GM18858 (cell line): Measurements from ENCODE around the gene POLE.

Experiments used
- ATAC-seq: cut with Tn5 transposase; IDR thresholded peaks from one replicate; pipeline ENCODE4 v1.9.1; 2021; ENCODE audit not compliant: unreplicated experiment

The POLE gene

GRCh38 chr12:132582582-132583410, 104.3 kb downstream of the POLE start:
- no peak for ATAC-seq

DNA sequence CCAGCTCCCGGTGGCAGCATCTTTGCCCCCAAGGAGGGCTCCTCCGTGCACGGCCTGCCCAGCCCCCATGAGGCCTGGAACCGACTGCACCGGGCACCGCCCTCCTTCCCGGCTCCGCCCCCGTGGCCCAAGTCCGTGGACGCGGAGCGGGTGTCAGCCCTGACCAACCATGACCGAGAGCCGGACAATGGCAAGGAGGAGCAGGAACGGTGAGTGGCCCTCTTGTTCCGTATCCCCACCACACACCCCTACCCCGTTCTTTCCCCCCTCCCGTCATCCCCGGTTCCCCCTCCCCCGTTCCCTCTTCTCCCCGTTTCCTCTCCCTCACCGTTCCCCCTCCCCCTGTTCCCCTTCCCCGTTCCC, 105.1 kb downstream of the POLE start:
- no peak for ATAC-seq

GRCh38 chr12:132581348-132582057, 105.6 kb downstream of the POLE start:
- ATAC-seq, result no peak

DNA sequence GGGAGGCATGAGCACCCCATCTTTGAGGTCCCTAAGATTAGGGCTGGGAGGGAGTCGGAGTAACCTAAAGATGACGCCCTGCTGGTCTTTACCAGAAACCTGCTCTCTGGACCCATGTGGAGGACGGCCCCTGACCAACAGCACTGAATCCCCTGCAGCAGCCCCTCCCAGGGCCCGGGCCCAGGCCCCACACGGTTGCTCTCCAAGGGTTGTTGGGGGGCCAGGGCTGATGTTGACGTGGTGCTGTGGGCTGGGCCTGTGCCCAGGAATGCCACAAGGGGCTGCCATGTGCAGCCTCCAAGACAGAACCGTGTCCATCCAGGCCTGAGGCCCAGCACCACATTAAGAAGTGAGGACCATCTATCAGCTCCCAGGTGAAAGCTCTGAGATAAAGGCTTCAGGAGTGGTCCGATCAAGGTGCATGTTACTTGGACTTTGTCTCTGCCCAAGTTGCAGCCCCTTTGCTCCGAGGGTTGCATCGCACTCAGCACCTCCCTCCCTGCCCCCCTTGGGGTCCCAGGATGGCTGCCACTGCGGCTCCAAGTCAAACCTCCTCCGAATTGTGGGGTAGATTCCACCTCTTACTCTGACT, 106.3 kb downstream of the POLE start:
- no peak for ATAC-seq

GRCh38 chr12:132579744-132580143, 107.4 kb downstream of the POLE start:
- no peak for ATAC-seq

DNA sequence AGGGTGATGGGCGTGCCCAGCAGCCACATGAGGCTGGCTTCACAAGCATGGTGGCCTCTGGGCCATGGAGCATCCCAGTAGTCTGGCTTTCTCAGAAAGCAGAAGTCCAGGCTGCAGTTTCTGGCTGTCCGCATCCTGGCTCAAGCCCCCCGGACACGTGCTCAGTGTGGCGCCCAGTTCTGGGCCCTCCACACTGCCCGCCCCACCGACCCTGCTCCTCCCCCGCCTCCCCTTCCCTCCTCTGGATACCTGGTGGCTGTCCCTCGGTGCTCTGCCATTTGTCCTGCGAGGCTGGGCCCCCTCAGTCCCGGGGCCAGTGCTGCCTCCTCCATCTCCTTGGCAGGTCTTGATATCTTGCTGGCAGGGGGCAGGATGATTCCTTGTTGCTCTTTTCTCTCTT, 108.3 kb downstream of the POLE start:
- ATAC-seq, result no peak

DNA sequence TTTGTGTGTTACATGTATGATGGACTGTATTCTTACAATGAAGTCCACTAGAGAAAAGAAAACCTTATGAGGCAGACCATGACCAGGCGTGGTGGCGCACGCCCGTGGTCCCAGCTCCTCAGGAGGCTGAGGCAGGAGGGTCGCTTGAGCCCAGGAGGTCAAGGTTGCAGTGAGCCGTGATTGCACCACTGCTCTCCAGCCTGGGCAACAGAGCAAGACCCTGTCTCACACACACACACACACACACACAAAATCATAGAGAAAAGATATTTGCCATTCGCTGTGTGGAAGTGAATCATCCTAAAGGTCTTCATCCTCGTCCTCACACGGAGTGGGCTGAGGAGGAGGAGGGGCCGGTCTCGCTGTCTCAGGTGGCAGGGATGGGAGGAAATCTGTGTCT, 109.0 kb downstream of the POLE start:
- no peak for ATAC-seq

DNA sequence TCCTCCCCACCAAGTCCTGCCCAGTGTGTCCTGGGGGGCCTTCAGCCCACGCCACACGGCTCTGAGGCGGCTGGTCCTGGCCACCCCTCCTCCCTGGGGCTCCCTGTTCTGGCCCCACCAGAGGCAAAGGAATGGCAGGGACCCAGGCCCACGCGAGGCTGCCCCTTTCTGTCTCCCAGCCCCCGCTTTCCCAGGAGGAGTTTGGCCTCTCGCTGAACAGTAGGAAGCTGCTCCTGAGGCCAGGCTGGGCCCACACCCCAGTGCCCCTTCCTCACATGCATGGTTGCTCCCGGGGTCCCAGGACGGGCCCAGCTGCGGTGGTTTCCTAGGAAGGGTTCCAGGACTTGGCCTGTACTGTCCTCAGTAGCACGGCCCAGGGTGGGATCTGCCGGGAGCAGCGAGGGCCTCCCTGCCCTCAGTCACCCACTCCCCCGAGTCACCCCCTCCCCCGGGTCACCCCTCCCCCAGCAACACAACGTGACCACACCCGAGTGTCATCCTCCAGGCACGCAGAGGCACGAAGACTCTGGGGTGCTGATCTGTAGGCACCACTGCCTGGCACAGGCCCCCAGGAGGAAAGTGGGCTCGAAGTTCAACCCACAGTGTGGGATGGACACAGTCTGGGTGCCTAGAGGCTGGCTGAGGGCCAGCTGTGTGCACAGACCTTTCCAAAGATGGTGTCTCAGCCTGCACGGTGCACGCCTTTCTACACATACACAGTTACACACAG, 109.8 kb downstream of the POLE start:
- ATAC-seq, result no peak

GRCh38 chr12:132576701-132577100, 110.4 kb downstream of the POLE start:
- no peak for ATAC-seq

DNA sequence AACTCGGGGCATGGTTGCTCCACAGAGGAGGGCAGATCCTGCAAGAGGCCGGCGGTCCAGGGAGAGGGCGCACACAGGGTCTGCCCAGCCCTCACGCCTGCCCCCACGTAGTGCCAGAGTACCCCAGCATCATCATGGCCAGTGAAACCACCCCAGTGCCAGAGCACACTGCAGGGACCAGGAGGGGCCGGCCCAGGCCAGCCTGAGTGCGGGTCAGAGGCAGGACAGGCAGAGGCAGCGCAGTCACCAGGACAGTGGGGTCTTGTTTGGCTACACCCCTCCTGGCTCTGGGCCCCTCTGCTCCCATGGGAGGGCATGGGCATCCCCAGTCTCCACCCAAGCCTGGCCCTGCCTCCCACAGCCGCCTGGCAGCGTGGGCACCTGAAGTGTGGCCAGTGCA, 111.5 kb downstream of the POLE start:
- no peak for ATAC-seq

DNA sequence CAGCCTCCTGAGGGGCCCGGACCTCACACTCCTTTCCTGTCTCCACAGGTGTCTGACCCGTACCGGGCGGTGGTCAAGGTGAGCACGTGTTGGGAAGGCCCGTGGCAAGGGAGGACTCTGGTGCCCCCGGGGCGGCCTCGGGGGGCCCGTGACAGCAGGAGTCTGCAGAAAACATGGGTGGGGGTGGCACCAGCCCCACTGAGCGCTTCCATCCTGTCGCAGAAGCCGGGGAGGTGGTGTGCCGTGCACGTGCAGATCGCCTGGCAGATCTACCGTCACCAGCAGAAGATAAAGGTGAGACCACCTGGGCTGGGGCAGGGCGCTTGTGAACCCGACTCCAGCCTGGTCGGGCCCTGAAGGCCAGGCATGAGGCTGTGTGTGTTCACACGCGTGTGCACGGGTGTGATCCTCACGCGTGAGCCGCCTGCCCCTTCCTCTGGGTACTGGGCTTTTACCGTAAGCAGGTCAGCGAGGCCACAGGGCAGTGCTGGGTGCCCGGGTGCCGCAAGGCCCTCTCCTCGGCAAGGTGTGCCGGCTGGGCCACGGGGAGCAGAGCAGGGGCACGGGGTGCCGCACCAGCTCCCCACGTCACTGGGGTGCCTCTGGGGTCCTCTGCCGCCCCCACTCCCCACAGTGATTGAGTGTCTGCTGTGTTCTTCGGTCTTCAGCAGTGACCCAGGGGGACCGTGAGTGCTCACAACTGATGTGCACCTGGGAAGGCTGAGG, 112.7 kb downstream of the POLE start:
- no peak for ATAC-seq
